WTC11 (cell line): ENCODE data around the gene SIT1. TPM values are rescaled to one million over a fixed set of nuclear protein-coding genes. Genes with fewer than 3 reads are reported as not detected.

Experiments used
- ATAC-seq: fragments of 200-7000 bp; cut with Tn5 transposase; 2 replicates; pipeline ENCODE4 v1.10.0; 2021; ENCODE audit warnings: mild to moderate bottlenecking, moderate library complexity
- CTCF ChIA-PET: fragments of 300-600 bp; sonication (Branson Sonifier 250); formaldehyde crosslinking; loops from one replicate; lab custom pipeline; 2021; ENCODE audit warnings: antibody characterized with exemption; lab: Charles Lee
- POLR2A ChIA-PET: fragments of 350-600 bp; sonication (Branson Sonifier 250); formaldehyde crosslinking; loops from one replicate; lab custom pipeline; 2021; ENCODE audit warnings: antibody characterized with exemption; lab: Charles Lee
- DNase-seq: peaks from one replicate; pipeline ENCODE4 v3.0.0; 2021; ENCODE audit warnings: low spot score
- H3K27ac Mint-ChIP-seq: 2 replicates; pipeline ENCODE4 v1.8.0; 2021; ENCODE audit warnings: mixed read lengths
- H3K27me3 Mint-ChIP-seq: 2 replicates; pipeline ENCODE4 v1.8.0; 2021; ENCODE audit warnings: low read depth, mild to moderate bottlenecking, moderate library complexity, mixed read lengths
- H3K36me3 Mint-ChIP-seq: 2 replicates; pipeline ENCODE4 v1.8.0; 2021; ENCODE audit warnings: mixed read lengths
- H3K4me1 Mint-ChIP-seq: 2 replicates; pipeline ENCODE4 v1.8.0; 2022; ENCODE audit warnings: mixed read lengths
- H3K4me3 Mint-ChIP-seq: 2 replicates; pipeline ENCODE4 v1.8.0; 2021; ENCODE audit warnings: mild to moderate bottlenecking, moderate library complexity, mixed read lengths
- H3K9me3 Mint-ChIP-seq: 2 replicates; pipeline ENCODE4 v1.8.0; 2021; ENCODE audit warnings: mixed read lengths
- AFF4 ChIP-seq: sonication (generic); formaldehyde crosslinking; IDR thresholded peaks from 2 replicates; pipeline ENCODE4 v1.8.1; 2023; ENCODE audit warnings: mild to moderate bottlenecking, missing genetic modification reagents, borderline replicate concordance
- CTCF ChIP-seq: fragments of 200-600 bp; IDR thresholded peaks from 2 replicates; pipeline ENCODE4 v1.8.0; 2022; ENCODE audit warnings: antibody characterized with exemption
- ELF4 ChIP-seq: sonication (generic); formaldehyde crosslinking; IDR thresholded peaks from 2 replicates; pipeline ENCODE4 v1.8.1; 2022; ENCODE audit warnings: low read depth, mild to moderate bottlenecking, moderate library complexity, missing genetic modification reagents
- HMGXB4 ChIP-seq: sonication (generic); formaldehyde crosslinking; IDR thresholded peaks from 2 replicates; pipeline ENCODE4 v1.8.1; 2023; ENCODE audit warnings: mild to moderate bottlenecking, moderate library complexity, missing genetic modification reagents
- KAT7 ChIP-seq: sonication (generic); formaldehyde crosslinking; IDR thresholded peaks from 2 replicates; pipeline ENCODE4 v1.8.1; 2023; ENCODE audit warnings: missing genetic modification reagents, mild to moderate bottlenecking, borderline replicate concordance
- MXD4 ChIP-seq: fragments of 250-450 bp; sonication (Bioruptor Pico); IDR thresholded peaks from 2 replicates; pipeline ENCODE4 v1.8.0; 2021; ENCODE audit warnings: mild to moderate bottlenecking, moderate library complexity, borderline replicate concordance
- NR2C2 ChIP-seq: sonication (generic); formaldehyde crosslinking; IDR thresholded peaks from 2 replicates; pipeline ENCODE4 v1.8.0; 2022; ENCODE audit warnings: mild to moderate bottlenecking, missing genetic modification reagents
- ZBTB21 ChIP-seq: sonication (generic); formaldehyde crosslinking; IDR thresholded peaks from 2 replicates; pipeline ENCODE4 v1.8.1; 2023; ENCODE audit warnings: mild to moderate bottlenecking, missing genetic modification reagents, borderline replicate concordance
- ZNF423 ChIP-seq: fragments of 250-450 bp; sonication (Bioruptor Pico); IDR thresholded peaks from 2 replicates; pipeline ENCODE4 v2.1.2; 2022; ENCODE audit warnings: mild to moderate bottlenecking, moderate library complexity
- total RNA-seq: library from RNA; stranded (reverse); gene quantifications from 3 replicates; pipeline ENCODE4 v1.2.3, GENCODE V29; 2021
- TF ChIP-seq, protein P1 (sequence below): sonication (generic); formaldehyde crosslinking; IDR thresholded peaks from 2 replicates; pipeline ENCODE4 v1.8.1; 2023; ENCODE audit warnings: mild to moderate bottlenecking, missing genetic modification reagents
- TF ChIP-seq, protein P2 (sequence below): sonication (generic); formaldehyde crosslinking; IDR thresholded peaks from 2 replicates; pipeline ENCODE4 v1.8.0; 2023; ENCODE audit warnings: missing genetic modification reagents

The SIT1 gene
- total RNA-seq, 1 experiment from 2014 or later = 4.1 TPM

GRCh38 chr9:35696520-35697215 is 45.9 kb upstream of the SIT1 start:
- CTCF ChIA-PET = interaction anchor here (0.6 to 6.8 kb wide), 51 partner anchors 9 to 625 kb away, joined by 3 to 127 read pairs (median 4); partner anchors contain the start of genes ARHGEF39, CCDC107, CREB3 and GBA2
- Mint-ChIP-seq H3K36me3 (peaks cover 12% of the 10 kb centered on the region), H3K27me3 (no peaks in the 10 kb centered on the region)

GRCh38 chr9:35695943-35696401 is 45.2 kb upstream of the SIT1 start:
- ATAC-seq = no peak
- POLR2A ChIA-PET = interaction anchor here (0.7 to 1.7 kb wide), 9 partner anchors 10 to 1058 kb away, joined by 3 to 10 read pairs (median 5); partner anchors contain the start of genes ARHGEF39, CREB3 and TLN1
- no peak overlapping the region for H3K4me3 Mint-ChIP-seq
- TF ChIP-seq ZNF423 (CRISPR knock-in tag) (no peak), ZBTB21 (CRISPR knock-in tag) (no peak), ELF4 (no peak), AFF4 (CRISPR knock-in tag) (no peak), HMGXB4 (CRISPR knock-in tag) (no peak), NR2C2 (CRISPR knock-in tag) (no peak)
- TF ChIP-seq, protein P1, sequence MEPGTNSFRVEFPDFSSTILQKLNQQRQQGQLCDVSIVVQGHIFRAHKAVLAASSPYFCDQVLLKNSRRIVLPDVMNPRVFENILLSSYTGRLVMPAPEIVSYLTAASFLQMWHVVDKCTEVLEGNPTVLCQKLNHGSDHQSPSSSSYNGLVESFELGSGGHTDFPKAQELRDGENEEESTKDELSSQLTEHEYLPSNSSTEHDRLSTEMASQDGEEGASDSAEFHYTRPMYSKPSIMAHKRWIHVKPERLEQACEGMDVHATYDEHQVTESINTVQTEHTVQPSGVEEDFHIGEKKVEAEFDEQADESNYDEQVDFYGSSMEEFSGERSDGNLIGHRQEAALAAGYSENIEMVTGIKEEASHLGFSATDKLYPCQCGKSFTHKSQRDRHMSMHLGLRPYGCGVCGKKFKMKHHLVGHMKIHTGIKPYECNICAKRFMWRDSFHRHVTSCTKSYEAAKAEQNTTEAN (CRISPR knock-in tag) = no peak
- TF ChIP-seq, protein P2, sequence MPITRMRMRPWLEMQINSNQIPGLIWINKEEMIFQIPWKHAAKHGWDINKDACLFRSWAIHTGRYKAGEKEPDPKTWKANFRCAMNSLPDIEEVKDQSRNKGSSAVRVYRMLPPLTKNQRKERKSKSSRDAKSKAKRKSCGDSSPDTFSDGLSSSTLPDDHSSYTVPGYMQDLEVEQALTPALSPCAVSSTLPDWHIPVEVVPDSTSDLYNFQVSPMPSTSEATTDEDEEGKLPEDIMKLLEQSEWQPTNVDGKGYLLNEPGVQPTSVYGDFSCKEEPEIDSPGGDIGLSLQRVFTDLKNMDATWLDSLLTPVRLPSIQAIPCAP (CRISPR knock-in tag) = no peak
- TF ChIP-seq, all 79 proteins: peak for 0
- DNase-seq = no peak
- Mint-ChIP-seq H3K9me3 (no peaks in the 10 kb centered on the region), H3K27ac (no peak overlapping the region), H3K27me3 (no peaks in the 10 kb centered on the region), H3K36me3 (peaks cover 12% of the 10 kb centered on the region), H3K4me1 (peaks cover 7% of the 10 kb centered on the region)
- CTCF ChIA-PET = interaction anchor here (0.7 to 6.8 kb wide), 44 partner anchors 9 to 584 kb away, joined by 3 to 127 read pairs (median 5); partner anchors contain the start of genes ARHGEF39, CCDC107, CREB3 and GBA2

More at GRCh38 chr9:35696520-35697215, 45.9 kb upstream of the SIT1 start:
- DNase-seq = peak; percentile 81
- Mint-ChIP-seq H3K4me3 (no peak overlapping the region), H3K9me3 (no peaks in the 10 kb centered on the region), H3K27ac (0 out of 2 replicates have a peak overlapping the region, but pooled peaks have one; percentile 72), H3K4me1 (peaks cover 4% of the 10 kb centered on the region)
- peak; percentile 97 for ATAC-seq
- POLR2A ChIA-PET = interaction anchor here (0.6 to 1.7 kb wide), 8 partner anchors 10 to 94 kb away, joined by 3 to 10 read pairs (median 4); partner anchors contain the start of genes ARHGEF39, CREB3 and TLN1
- TF ChIP-seq MXD4 (no peak), CTCF (peak; percentile 85), KAT7 (no peak)
